Smooth muscle cell of the brain vasculature (primary cell): ENCODE results near the gene NFIB.

Experiments
- DNase-seq: peaks from one replicate; pipeline ENCODE4 v3.0.0-alpha.2; 2012; ENCODE audit warnings: low read depth, low spot score

The NFIB gene

DNA sequence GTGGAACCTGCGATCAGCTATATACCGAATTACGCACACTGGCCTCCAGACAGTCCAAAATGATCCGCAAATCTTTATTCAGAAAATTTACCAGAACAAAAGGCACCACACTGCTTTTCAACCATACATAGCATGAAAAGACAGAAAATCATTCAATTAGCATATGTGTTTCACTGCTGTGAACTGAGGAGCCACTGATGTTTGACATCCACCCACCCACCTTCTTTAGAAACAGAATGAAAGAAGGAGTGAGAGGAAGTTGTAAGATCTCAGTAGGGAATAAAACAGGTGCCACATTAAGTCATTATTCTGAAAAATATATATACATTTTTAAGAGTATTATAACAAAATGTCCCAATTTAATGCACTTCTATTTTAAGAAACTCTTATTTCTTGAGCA lies 156.8 kb downstream of the NFIB start:
- no peak for DNase-seq

DNA sequence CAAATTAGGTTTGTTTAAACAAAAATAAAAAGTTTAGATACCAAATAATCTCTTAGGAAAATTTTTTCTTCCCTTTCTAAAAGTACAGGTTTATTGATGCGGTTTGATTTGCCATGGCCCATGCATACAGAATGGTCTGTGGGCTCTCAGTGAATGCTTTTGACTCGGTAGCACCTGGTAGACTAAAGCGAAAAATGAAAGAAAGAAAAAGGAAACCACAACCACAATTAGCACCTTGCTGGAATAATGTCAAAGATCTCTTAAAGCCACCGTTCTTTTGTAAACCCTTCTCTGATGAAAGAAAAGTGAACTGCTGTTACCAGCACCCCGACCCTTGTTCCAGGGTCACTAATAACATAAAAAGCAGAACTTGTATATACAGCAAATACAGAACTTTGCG lies 157.9 kb downstream of the NFIB start:
- no peak for DNase-seq

- no peak for DNase-seq
Measured at GRCh38 chr9:14155237-14155636, 158.7 kb downstream of the NFIB start.

- DNase-seq: no peak
Measured at GRCh38 chr9:14153310-14153720, 160.6 kb downstream of the NFIB start.

- DNase-seq: no peak
Measured at GRCh38 chr9:14151451-14151850, 162.5 kb downstream of the NFIB start.

DNA sequence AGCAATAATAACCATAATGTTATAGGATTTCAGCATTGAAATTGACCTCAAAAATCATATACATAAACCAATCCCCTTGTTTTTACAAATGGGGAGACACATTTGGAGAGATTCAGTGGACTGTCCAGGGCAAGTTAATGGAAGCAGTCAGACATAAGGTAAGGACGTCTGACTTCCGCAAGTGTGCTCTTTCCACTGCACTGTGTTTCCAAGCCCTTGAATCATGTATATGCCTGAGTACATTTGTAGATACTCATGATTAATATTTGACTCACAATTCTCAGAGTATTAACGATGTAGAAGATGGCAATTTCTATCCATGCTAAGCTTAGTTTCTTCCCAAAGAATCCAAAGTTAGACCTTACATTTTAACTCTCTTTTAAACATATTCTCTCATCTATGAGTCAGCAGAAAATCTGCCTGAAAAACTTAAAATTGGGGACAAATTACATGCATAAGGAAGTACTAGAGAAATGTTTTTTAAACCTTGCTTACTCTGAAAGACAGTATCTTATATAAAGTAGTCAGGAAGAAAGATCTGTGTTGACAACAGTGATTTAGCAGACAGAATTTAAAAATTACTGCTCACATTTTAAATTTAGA lies 165.3 kb downstream of the NFIB start:
- no peak for DNase-seq

DNA sequence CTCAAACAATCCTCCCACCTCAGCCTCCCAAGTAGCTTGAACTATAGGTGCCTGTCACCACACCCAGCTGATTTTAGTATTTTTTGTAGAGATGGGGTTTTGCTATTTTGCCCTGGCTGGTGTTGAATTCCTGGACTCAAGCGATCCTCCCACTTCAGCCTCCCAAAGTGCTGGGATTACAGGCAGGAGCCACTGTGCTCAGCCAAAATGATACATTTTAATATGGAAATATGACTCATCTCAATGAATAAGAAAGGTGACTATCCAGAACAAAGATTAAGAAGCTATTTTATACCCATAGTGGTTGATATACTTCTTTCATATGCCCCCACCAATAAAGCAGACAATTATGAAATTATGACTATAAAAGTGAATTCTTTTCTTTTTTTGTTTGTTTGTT lies 166.2 kb downstream of the NFIB start:
- DNase-seq: no peak

GRCh38 chr9:14146201-14146874 lies 167.6 kb downstream of the NFIB start:
- no peak for DNase-seq

DNA sequence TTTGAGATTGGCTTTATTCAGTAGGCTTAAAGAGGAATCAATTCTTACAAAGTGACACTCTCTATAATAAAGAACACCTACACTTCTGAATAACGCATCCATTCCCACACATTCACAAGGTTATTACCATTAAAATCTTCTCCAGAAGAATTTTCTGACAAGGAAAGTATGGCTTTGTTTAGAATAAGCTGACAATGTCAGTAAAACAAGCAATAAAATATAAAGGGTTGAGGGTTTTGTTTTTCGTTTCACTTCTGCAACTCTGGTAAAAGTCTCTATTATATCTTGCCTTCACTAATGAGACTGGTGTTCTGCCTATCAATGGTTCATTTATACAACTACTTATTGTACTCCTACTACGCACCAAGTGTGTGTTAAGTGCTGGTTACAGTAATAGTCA lies 169.7 kb downstream of the NFIB start:
- no peak for DNase-seq

GRCh38 chr9:14141699-14142098 lies 172.2 kb downstream of the NFIB start:
- no peak for DNase-seq

DNA sequence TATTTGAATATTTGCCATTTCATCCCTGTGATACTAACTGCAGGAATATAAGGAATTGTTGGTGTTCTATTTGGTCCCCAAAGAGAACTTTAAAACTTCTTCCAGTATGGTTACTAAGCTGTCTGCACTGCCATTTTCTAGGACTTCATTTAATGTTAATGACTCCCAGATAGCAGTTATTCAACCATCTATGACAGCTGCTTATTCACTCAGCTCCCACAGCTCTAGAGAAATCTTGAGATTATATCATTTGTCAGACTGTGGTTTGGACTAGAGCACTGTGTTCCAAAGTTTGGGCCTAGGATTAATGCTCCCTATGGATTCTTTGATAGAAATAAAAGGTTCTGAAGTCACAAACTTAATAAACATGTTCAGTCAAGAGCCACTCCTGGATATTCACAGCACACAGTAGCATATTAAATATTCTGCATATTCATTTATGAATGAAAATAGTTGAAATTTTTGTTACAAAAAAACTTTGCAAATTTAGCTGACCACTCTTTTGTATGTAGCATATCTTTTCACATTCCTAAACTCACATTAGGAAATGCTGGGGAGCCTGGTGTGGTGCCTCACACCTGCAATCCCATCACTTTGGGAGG lies 173.7 kb downstream of the NFIB start:
- DNase-seq: no peak

- DNase-seq: no peak
Measured at GRCh38 chr9:14139287-14139686, 174.7 kb downstream of the NFIB start.

DNA sequence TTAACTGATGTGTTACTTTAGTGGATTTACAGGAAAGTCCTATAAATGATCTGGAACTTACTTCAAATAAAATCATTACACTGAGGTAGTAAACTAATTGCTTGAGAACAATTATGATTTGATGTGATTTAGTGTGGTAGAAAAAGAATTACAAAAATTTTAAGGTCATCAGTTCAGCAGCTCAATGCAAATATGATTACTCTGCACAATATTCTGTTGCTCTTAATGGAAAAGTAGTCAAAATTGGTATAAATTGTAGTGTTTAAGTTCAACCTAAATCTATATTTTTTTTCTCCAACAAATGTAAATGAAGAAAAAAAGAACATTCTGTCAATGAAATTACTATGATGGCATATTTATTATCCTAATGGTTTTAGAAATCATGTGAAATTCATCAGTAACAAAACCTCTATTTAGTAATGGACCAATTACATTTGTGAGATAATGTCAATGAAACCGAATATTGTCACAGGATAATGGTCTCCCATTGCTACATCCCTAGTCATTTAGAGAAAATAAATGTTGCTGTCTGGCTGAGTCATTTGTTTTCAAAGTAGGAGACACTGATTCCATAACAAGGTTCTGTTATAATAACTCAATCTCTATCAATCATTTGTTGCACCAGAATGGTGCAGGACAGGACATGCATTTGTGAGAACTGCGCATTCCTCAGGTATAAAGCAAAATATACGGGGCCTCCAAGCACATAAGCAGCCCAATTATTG lies 177.1 kb downstream of the NFIB start:
- no peak for DNase-seq

- no peak for DNase-seq
Measured at GRCh38 chr9:14136047-14136635, 177.8 kb downstream of the NFIB start.

- no peak for DNase-seq
Measured at GRCh38 chr9:14135421-14135820, 178.5 kb downstream of the NFIB start.

DNA sequence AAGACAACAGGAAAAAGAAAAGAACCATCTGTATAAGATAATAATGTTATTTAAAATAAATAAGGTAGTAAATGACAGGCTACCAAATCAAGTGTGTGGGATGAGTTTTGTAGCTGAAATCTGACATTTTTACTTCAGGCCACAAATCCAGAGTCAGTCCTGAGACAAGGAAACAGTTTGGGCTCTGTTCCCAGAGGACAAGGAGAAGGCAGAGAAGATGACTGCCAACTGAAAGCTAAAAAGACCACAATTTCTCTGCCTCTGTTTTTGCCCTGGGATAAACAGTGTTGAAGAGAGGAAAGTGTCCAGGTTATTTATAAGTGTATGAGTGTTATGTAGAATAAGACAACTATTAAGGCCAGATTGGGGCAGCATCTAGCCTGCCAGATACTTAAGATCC lies 180.5 kb downstream of the NFIB start:
- DNase-seq: no peak

GRCh38 chr9:14132775-14133174 lies 181.2 kb downstream of the NFIB start:
- DNase-seq: no peak

DNA sequence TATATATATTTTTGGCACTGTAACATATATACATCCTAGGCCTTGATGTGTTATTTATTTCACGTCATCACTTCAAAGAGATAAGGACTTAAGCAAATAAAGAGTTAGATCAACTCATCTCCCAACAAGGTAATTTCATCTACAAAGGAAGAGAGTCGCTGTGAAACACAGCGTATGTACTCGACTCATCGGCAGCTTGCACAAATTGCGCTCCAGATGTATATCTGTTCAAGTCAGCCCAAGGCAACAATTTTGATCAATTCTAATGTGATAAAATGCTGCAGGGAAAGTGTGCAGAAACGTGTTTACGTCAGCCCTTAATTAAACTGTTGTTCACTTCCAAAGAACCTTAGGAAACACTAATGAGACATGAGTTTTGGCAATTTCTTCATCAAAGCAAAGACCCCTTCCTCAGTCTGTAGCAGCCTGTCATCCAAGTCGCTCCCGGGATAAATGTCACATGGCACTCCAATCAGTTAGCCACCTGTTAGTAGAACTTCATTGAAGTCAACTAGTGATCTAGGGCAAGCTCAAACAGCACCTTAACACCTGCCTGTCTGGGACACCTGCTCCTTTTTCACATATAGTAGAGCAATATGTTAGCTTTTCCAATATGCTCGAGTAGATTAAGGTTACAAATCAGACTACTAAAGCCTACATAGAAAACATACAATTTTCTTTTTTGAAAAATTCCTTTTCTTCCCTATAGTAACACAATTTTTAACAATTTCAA lies 182.4 kb downstream of the NFIB start:
- no peak for DNase-seq

GRCh38 chr9:14127656-14128055 lies 186.3 kb downstream of the NFIB start:
- DNase-seq: no peak

- no peak for DNase-seq
Measured at GRCh38 chr9:14119694-14120514, 194.0 kb downstream of the NFIB start.

DNA sequence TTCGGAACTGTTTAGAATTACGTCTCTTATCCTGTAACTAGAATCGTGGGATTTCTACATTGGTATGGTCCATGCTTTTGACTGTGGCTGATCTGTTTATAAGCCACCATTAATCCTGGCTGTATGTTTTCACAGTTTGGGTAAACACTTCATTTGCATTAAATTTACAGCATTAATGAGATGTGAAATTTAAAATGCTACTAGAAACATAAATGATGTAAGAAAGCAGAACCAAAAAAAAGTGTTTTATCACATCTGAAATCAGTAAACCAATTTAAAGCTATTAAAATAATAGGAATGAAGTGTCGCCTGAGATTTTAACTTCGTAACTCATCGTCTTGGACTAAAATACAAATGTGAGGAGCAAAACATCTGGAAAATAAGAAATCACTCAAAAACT lies 201.7 kb downstream of the NFIB start:
- no peak for DNase-seq
